ENCODE measurements around the gene C19orf44.

Gene C19orf44

GRCh38 chr19:16458391-16459341 is 37.5 kb upstream of the C19orf44 start:
- H3K4me3 ChIP-seq (ENCODE audit: low read depth in 1 of 2, low read length in 2 of 2): no peak overlapping the region
- no peaks in the 10 kb centered on the region for H3K9me3 ChIP-seq (ENCODE audit: insufficient read depth, low read length, severe bottlenecking)
- H4K20me1 ChIP-seq (ENCODE audit: insufficient read depth, low read length): peaks cover 86% of the 10 kb centered on the region
- ATAC-seq (ENCODE audit: insufficient read depth, low read depth): no peak
- no peak overlapping the region for H2AFZ ChIP-seq (ENCODE audit: low read depth, low read length)
- DNase-seq: no peak
- H3K4me2 ChIP-seq (ENCODE audit: insufficient read depth, low read length): no peak overlapping the region
- no peak overlapping the region for H3K9ac ChIP-seq (ENCODE audit: low read depth, low read length)
- peaks cover 6% of the 10 kb centered on the region; the same call in 1 of the 2 replicates for H3K36me3 ChIP-seq (ENCODE audit: insufficient read depth, low read length)
- TF ChIP-seq EZH2 (IDR thresholded peaks at IDR 0.05; ENCODE audit: borderline replicate concordance, low read depth, low read length, severe bottlenecking) (no peak), CTCF (IDR thresholded peaks at IDR 0.05; ENCODE audit: borderline replicate concordance, extremely low read depth, low read length, poor library complexity, severe bottlenecking) (no peak)
- H3K4me1 ChIP-seq (ENCODE audit: insufficient read depth, low read length): no peaks in the 10 kb centered on the region
- no peaks in the 10 kb centered on the region for H3K27me3 ChIP-seq (ENCODE audit: insufficient read depth, low read length, poor library complexity)
- no peak overlapping the region for H3K27ac ChIP-seq (ENCODE audit: low read length)
- peaks cover 97% of the 10 kb centered on the region for H3K79me2 ChIP-seq (ENCODE audit: insufficient read depth, low read length)

GRCh38 chr19:16459680-16460079 is 36.5 kb upstream of the C19orf44 start:
- Histone ChIP-seq H3K79me2 (ENCODE audit: insufficient read depth, low read length) (peaks cover 97% of the 10 kb centered on the region), H3K4me1 (ENCODE audit: insufficient read depth, low read length) (no peaks in the 10 kb centered on the region), H3K27ac (ENCODE audit: low read length) (no peak overlapping the region), H3K27me3 (ENCODE audit: insufficient read depth, low read length, poor library complexity) (no peaks in the 10 kb centered on the region), H4K20me1 (ENCODE audit: insufficient read depth, low read length) (peaks cover 86% of the 10 kb centered on the region), H3K36me3 (ENCODE audit: insufficient read depth, low read length) (peaks cover 12% of the 10 kb centered on the region; the same call in 1 of the 2 replicates), H3K9ac (ENCODE audit: low read depth, low read length) (no peak overlapping the region), H3K9me3 (ENCODE audit: insufficient read depth, low read length, severe bottlenecking) (no peaks in the 10 kb centered on the region), H3K4me3 (ENCODE audit: low read depth in 1 of 2, low read length in 2 of 2) (no peak overlapping the region), H2AFZ (ENCODE audit: low read depth, low read length) (no peak overlapping the region), H3K4me2 (ENCODE audit: insufficient read depth, low read length) (no peak overlapping the region)
- DNase-seq (no peak), ATAC-seq (ENCODE audit: insufficient read depth, low read depth) (no peak)
- TF ChIP-seq EZH2 (IDR thresholded peaks at IDR 0.05; ENCODE audit: borderline replicate concordance, low read depth, low read length, severe bottlenecking): no peak
- no peak for TF ChIP-seq CTCF (IDR thresholded peaks at IDR 0.05; ENCODE audit: borderline replicate concordance, extremely low read depth, low read length, poor library complexity, severe bottlenecking)

- Histone ChIP-seq H3K79me2 (ENCODE audit: insufficient read depth, low read length) (peaks cover 97% of the 10 kb centered on the region), H3K4me3 (ENCODE audit: low read depth in 1 of 2, low read length in 2 of 2) (no peak overlapping the region), H3K4me1 (ENCODE audit: insufficient read depth, low read length) (no peaks in the 10 kb centered on the region), H4K20me1 (ENCODE audit: insufficient read depth, low read length) (peaks cover 88% of the 10 kb centered on the region), H3K27ac (ENCODE audit: low read length) (no peak overlapping the region), H2AFZ (ENCODE audit: low read depth, low read length) (no peak overlapping the region), H3K36me3 (ENCODE audit: insufficient read depth, low read length) (peaks cover 16% of the 10 kb centered on the region; the same call in 1 of the 2 replicates), H3K27me3 (ENCODE audit: insufficient read depth, low read length, poor library complexity) (no peaks in the 10 kb centered on the region), H3K9me3 (ENCODE audit: insufficient read depth, low read length, severe bottlenecking) (no peaks in the 10 kb centered on the region), H3K4me2 (ENCODE audit: insufficient read depth, low read length) (no peak overlapping the region), H3K9ac (ENCODE audit: low read depth, low read length) (no peak overlapping the region)
- no peak for DNase-seq
- no peak for ATAC-seq (ENCODE audit: insufficient read depth, low read depth)
- TF ChIP-seq EZH2 (IDR thresholded peaks at IDR 0.05; ENCODE audit: borderline replicate concordance, low read depth, low read length, severe bottlenecking) (no peak), CTCF (IDR thresholded peaks at IDR 0.05; ENCODE audit: borderline replicate concordance, extremely low read depth, low read length, poor library complexity, severe bottlenecking) (no peak)
Observed at GRCh38 chr19:16460454-16460853, 35.7 kb upstream of the C19orf44 start.

Data from DND-41 (cell line).